Measurements from ENCODE around the gene TMEM128.
"Not testable (repeated sequence)": the region's sequence is repeated elsewhere in the genome, so short reads cannot be mapped to it uniquely, and the experiment has no call there.

TMEM128 gene

GRCh38 chr4:4257705-4258104 is 9.7 kb upstream of the TMEM128 start:
- H3K4me3 ChIP-seq (ENCODE audit: low read depth, low read length), result not testable (repeated sequence)

- H3K4me3 ChIP-seq (ENCODE audit: low read depth, low read length), result no peak overlapping the region
These were observed 8.8 kb upstream of the TMEM128 start for GRCh38 chr4:4256799-4257198.

GRCh38 chr4:4254666-4255065 is 6.6 kb upstream of the TMEM128 start:
- no peak overlapping the region for H3K4me3 ChIP-seq (ENCODE audit: low read depth, low read length)

- no peak overlapping the region for H3K4me3 ChIP-seq (ENCODE audit: low read depth, low read length)
These were observed 6.2 kb upstream of the TMEM128 start for GRCh38 chr4:4254199-4254598.

- no peak overlapping the region for H3K4me3 ChIP-seq (ENCODE audit: low read depth, low read length)
These were observed 1.8 kb upstream of the TMEM128 start for GRCh38 chr4:4249866-4250265.

- not testable (repeated sequence) for H3K4me3 ChIP-seq (ENCODE audit: low read depth, low read length)
These were observed 1.3 kb upstream of the TMEM128 start for GRCh38 chr4:4249342-4249741.

- H3K4me3 ChIP-seq (ENCODE audit: low read depth, low read length), result peak overlapping the region; percentile 86
These were observed 821 bp upstream of the TMEM128 start for GRCh38 chr4:4248885-4249203.

- H3K4me3 ChIP-seq (ENCODE audit: low read depth, low read length), result peak overlapping the region; percentile 86
These were observed 361 bp downstream of the TMEM128 start for GRCh38 chr4:4247696-4248028.

GRCh38 chr4:4245172-4245571 is 2.9 kb downstream of the TMEM128 start:
- no peak overlapping the region for H3K4me3 ChIP-seq (ENCODE audit: low read depth, low read length)

- not testable (repeated sequence) for H3K4me3 ChIP-seq (ENCODE audit: low read depth, low read length)
These were observed 8.5 kb downstream of the TMEM128 start for GRCh38 chr4:4239551-4239950.

GRCh38 chr4:4233610-4234009 is 14.4 kb downstream of the TMEM128 start:
- no peak overlapping the region for H3K4me3 ChIP-seq (ENCODE audit: low read depth, low read length)

GRCh38 chr4:4228356-4228668 is 19.7 kb downstream of the TMEM128 start:
- no peak overlapping the region for H3K4me3 ChIP-seq (ENCODE audit: low read depth, low read length)

GRCh38 chr4:4227510-4228355 is 20.3 kb downstream of the TMEM128 start:
- H3K4me3 ChIP-seq (ENCODE audit: low read depth, low read length), result peak overlapping the region; percentile 1

- peak within 1 kb of the TSS; percentile 1 for H3K4me3 ChIP-seq (ENCODE audit: low read depth, low read length)
These were observed 21.2 kb downstream of the TMEM128 start, which contains the start of gene OTOP1 for GRCh38 chr4:4226606-4227438. OTOP1 (minus strand) TSS chr4:4226929; CDS start chr4:4226864, 65 bp downstream.

- no peak overlapping the region for H3K4me3 ChIP-seq (ENCODE audit: low read depth, low read length)
These were observed 22.0 kb downstream of the TMEM128 start for GRCh38 chr4:4225915-4226605.

GRCh38 chr4:4217113-4217512 is 30.9 kb downstream of the TMEM128 start:
- H3K4me3 ChIP-seq (ENCODE audit: low read depth, low read length), result no peak overlapping the region

- no peak overlapping the region for H3K4me3 ChIP-seq (ENCODE audit: low read depth, low read length)
These were observed 31.4 kb downstream of the TMEM128 start for GRCh38 chr4:4216648-4217047.

GRCh38 chr4:4213674-4214073 is 34.3 kb downstream of the TMEM128 start:
- not testable (repeated sequence) for H3K4me3 ChIP-seq (ENCODE audit: low read depth, low read length)

- no peak overlapping the region for H3K4me3 ChIP-seq (ENCODE audit: low read depth, low read length)
These were observed 41.8 kb downstream of the TMEM128 start for GRCh38 chr4:4206204-4206603.

GRCh38 chr4:4204401-4204745 is 43.6 kb downstream of the TMEM128 start:
- H3K4me3 ChIP-seq (ENCODE audit: low read depth, low read length), result no peak overlapping the region

- H3K4me3 ChIP-seq (ENCODE audit: low read depth, low read length), result no peak overlapping the region
These were observed 44.2 kb downstream of the TMEM128 start for GRCh38 chr4:4203688-4204400.

All from iPS-11a (cell line).